Transverse colon (tissue), 3 donors: ENCODE results near the gene LACC1.

Experiments used
- CTCF ChIP-seq, 5 experiments: fragments of 200-600 bp in 3 of 5; fragments of 450-650 bp in 2 of 5; sonication (generic) in 3 of 5; IDR thresholded peaks; 1 replicate in 2 of 5; 2 replicates in 3 of 5; pipeline ENCODE4 v1.5.1; 2016 to 2017; ENCODE audit warnings: antibody characterized with exemption in 5 of 5, inconsistent platforms in 3 of 5, mild to moderate bottlenecking in 2 of 5, moderate library complexity in 1 of 5
- EP300 ChIP-seq: sonication (generic); formaldehyde crosslinking; IDR thresholded peaks from one replicate; pipeline ENCODE4 v1.6.1; 2017; ENCODE audit warnings: antibody characterized with exemption, low read depth

- TF ChIP-seq CTCF (IDR thresholded peaks at IDR 0.05) (no peak), EP300 (no peak)
These were observed 38.9 kb downstream of the LACC1 start for GRCh38 chr13:43918636-43919035.
